Calu3 (cell line): ENCODE results near the gene MAD1L1. TPM values are rescaled to one million over a fixed set of nuclear protein-coding genes. Genes with fewer than 3 reads are reported as not detected.

Source experiments
- BruUV-seq: library from RNA; stranded (reverse); fragments of 400-500 nt; replicated peaks from 2 replicates; lab custom pipeline; 2021; lab: Mats Ljungman, UMichigan
- CTCF ChIA-PET: fragments of 300-600 bp; sonication (Branson Sonifier 250); formaldehyde crosslinking; loops from one replicate; lab custom pipeline; 2022; ENCODE audit warnings: antibody characterized with exemption; lab: Charles Lee
- DNase-seq: peaks from one replicate; pipeline ENCODE4 v3.0.0; 2022
- H3K27ac Mint-ChIP-seq: one replicate; pipeline ENCODE4 v1.8.0; 2022; ENCODE audit warnings: mixed read lengths; ENCODE audit not compliant: unreplicated experiment
- H3K27me3 Mint-ChIP-seq: one replicate; pipeline ENCODE4 v1.8.0; 2022; ENCODE audit warnings: mixed read lengths; ENCODE audit not compliant: unreplicated experiment
- H3K36me3 Mint-ChIP-seq: one replicate; pipeline ENCODE4 v1.8.0; 2022; ENCODE audit warnings: mild to moderate bottlenecking, moderate library complexity, mixed read lengths; ENCODE audit not compliant: insufficient read depth, unreplicated experiment
- H3K4me1 Mint-ChIP-seq: one replicate; pipeline ENCODE4 v1.8.0; 2022; ENCODE audit warnings: mild to moderate bottlenecking, low read depth, mixed read lengths; ENCODE audit not compliant: unreplicated experiment
- H3K4me3 Mint-ChIP-seq: one replicate; pipeline ENCODE4 v1.8.0; 2022; ENCODE audit warnings: mild to moderate bottlenecking, low read depth, moderate library complexity, mixed read lengths; ENCODE audit not compliant: unreplicated experiment
- H3K9me3 Mint-ChIP-seq: one replicate; pipeline ENCODE4 v1.8.0; 2022; ENCODE audit warnings: low read depth, mixed read lengths; ENCODE audit not compliant: unreplicated experiment
- intact Hi-C: fragments of 100-400 bp; cut with micrococcal nuclease; formaldehyde crosslinking; loops from one replicate; pipeline ENCODE4 v1.10.0; 2022; ENCODE audit not compliant: unreplicated experiment
- total RNA-seq: library from RNA; stranded (reverse); gene quantifications from 2 replicates; pipeline ENCODE4 v1.2.3, GENCODE V29; 2022
- TF ChIP-seq, protein P1 (sequence below): fragments of 200-600 bp; IDR thresholded peaks from one replicate; pipeline ENCODE4 v1.8.0; 2022; ENCODE audit warnings: antibody characterized with exemption; ENCODE audit not compliant: unreplicated experiment

MAD1L1 gene
- total RNA-seq, 1 experiment from 2014 or later, result 86.0 TPM

DNA sequence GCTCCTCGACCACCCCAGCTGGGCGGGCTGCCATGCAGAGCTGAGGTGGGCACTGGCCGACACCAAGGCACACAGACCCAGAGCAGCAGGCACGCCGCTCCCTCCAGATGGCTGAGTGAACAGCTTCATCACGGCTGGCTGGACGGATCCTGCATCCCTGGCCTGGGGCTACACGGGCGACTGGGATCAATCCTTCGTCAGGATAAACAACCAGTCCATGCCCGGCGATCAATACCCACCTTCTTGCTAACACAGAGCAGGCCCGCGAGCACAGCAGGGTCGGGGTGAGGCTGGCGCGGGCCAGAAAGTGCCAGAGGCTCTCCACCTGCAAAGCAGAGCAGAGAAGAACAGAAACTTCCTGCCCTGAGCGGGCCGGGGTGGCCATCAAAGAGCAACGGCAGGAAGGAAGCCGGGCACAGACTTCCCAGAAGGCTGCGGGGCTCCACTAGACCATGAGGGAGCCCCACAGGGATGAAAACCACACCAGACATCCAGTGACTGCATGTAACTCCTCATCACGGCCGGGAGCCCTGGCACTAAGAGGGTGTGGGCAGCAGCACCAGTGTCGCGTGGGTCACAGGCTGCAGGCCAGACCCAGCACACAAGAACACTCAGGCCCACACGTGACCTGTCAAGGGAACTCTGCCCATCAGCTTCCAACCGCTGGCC is 166.4 kb downstream of the MAD1L1 start:
- DNase-seq, result no peak
- TF ChIP-seq, protein P1, sequence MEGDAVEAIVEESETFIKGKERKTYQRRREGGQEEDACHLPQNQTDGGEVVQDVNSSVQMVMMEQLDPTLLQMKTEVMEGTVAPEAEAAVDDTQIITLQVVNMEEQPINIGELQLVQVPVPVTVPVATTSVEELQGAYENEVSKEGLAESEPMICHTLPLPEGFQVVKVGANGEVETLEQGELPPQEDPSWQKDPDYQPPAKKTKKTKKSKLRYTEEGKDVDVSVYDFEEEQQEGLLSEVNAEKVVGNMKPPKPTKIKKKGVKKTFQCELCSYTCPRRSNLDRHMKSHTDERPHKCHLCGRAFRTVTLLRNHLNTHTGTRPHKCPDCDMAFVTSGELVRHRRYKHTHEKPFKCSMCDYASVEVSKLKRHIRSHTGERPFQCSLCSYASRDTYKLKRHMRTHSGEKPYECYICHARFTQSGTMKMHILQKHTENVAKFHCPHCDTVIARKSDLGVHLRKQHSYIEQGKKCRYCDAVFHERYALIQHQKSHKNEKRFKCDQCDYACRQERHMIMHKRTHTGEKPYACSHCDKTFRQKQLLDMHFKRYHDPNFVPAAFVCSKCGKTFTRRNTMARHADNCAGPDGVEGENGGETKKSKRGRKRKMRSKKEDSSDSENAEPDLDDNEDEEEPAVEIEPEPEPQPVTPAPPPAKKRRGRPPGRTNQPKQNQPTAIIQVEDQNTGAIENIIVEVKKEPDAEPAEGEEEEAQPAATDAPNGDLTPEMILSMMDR, result no peak
- Mint-ChIP-seq H3K36me3 (peaks cover 9% of the 10 kb centered on the region), H3K4me1 (peaks cover 11% of the 10 kb centered on the region), H3K4me3 (no peak overlapping the region), H3K9me3 (no peaks in the 10 kb centered on the region), H3K27ac (no peak overlapping the region), H3K27me3 (no peaks in the 10 kb centered on the region)
- CTCF ChIA-PET, result no interaction called here
- intact Hi-C loops, result no loop called here
- no TSS peak for BruUV-seq

DNA sequence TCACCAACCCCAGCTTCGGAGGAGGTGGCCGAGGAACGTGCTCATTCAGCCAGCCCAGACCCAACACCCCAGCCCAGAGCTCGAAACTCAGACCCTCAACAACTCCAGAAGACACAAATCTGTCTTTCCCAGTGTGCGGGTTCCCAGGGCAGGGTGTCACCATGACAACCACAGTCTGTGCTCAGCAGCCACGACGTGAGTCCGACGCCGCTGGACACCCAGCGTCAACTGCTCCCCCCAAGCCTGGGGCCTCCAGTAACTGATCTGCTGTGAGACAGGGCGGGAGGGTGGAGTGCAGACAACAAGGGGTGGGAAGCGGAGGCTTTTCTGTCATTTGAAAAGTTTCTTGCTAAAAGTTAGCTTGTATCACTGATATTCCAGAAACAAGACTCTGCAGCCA is 167.2 kb downstream of the MAD1L1 start:
- no peaks in the 10 kb centered on the region for H3K27me3 Mint-ChIP-seq
- peaks cover 2% of the 10 kb centered on the region for H3K9me3 Mint-ChIP-seq
- H3K27ac Mint-ChIP-seq, result no peak overlapping the region
- CTCF ChIA-PET, result no interaction called here
- DNase-seq, result no peak
- H3K36me3 Mint-ChIP-seq, result peaks cover 9% of the 10 kb centered on the region
- intact Hi-C loops, result no loop called here
- peaks cover 11% of the 10 kb centered on the region for H3K4me1 Mint-ChIP-seq
- BruUV-seq, result no TSS peak
- TF ChIP-seq, protein P1, result no peak
- no peak overlapping the region for H3K4me3 Mint-ChIP-seq

DNA sequence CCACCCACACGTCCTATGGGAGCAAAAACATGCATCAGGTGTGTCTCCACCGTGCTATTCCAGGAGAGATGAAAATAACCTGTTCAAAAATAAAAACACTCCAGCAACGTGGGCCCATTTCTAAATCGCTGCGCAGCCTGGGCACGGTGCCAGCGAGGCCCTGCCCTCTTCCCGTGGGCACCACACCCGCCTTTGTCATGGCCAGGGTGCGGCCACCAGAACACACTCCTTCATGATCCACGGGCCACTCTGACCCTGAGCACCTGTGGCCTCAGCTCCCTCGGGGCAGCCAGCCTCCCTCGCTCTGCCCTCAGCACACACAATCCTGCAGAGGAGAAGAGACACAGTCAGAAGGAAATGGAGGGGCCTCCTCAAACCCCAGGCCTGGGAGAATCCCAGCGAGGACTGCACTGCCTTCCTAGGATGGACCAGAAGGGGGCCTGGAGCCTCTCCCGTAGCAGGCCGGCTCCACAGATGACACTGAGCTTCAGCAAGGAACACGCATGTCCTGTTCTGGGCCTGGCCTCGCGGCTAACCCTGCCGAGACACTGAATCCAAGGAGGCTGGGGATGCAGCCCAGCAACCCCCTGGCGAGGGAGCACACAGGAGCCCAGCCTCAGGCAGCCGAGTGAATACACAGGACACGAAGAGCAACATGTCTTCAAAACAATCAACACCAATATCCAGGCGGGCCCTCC is 169.0 kb downstream of the MAD1L1 start:
- Mint-ChIP-seq H3K27ac (no peak overlapping the region), H3K4me3 (no peak overlapping the region), H3K27me3 (no peaks in the 10 kb centered on the region), H3K9me3 (peaks cover 2% of the 10 kb centered on the region), H3K36me3 (peaks cover 2% of the 10 kb centered on the region), H3K4me1 (peaks cover 11% of the 10 kb centered on the region)
- TF ChIP-seq, protein P1, result no peak
- CTCF ChIA-PET, result interaction anchor here (0.8 kb wide), 1 partner anchor 8 kb away, joined by 4 read pairs; no protein-coding TSS in a partner anchor
- peak; percentile 57 for DNase-seq
- intact Hi-C loops, result no loop called here
- no TSS peak for BruUV-seq

DNA sequence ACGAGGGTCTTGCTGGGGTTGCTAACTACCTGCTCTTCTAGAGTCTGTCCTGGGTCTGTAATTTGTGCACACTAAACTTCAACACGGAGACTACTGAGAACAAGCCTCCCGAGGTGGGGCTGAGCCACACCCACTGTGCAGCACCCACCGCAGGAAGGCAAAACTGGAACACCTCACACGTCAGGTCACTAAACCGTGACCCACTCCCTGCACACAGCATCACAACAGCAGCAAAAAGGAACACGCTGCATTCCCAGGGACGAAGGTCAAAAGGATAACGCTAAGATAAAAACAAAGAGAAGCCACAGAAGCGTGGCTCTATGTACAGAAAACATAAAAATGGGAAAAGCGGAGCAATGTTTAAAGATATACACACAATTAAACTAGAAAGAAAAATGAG is 170.1 kb downstream of the MAD1L1 start:
- H3K4me3 Mint-ChIP-seq, result no peak overlapping the region
- TF ChIP-seq, protein P1, result no peak
- DNase-seq, result no peak
- H3K9me3 Mint-ChIP-seq, result peaks cover 2% of the 10 kb centered on the region
- H3K36me3 Mint-ChIP-seq, result no peaks in the 10 kb centered on the region
- CTCF ChIA-PET, result no interaction called here
- BruUV-seq, result no TSS peak
- intact Hi-C loops, result no loop called here
- peaks cover 11% of the 10 kb centered on the region for H3K4me1 Mint-ChIP-seq
- H3K27me3 Mint-ChIP-seq, result no peaks in the 10 kb centered on the region
- H3K27ac Mint-ChIP-seq, result no peak overlapping the region
